GM19372 (cell line): ENCODE data around the gene PTPN21.

Experiments
- ATAC-seq: cut with Tn5 transposase; IDR thresholded peaks from one replicate; pipeline ENCODE4 v1.9.1; 2021; ENCODE audit warnings: mild to moderate bottlenecking, low read depth, moderate library complexity; ENCODE audit not compliant: unreplicated experiment

PTPN21 gene

DNA sequence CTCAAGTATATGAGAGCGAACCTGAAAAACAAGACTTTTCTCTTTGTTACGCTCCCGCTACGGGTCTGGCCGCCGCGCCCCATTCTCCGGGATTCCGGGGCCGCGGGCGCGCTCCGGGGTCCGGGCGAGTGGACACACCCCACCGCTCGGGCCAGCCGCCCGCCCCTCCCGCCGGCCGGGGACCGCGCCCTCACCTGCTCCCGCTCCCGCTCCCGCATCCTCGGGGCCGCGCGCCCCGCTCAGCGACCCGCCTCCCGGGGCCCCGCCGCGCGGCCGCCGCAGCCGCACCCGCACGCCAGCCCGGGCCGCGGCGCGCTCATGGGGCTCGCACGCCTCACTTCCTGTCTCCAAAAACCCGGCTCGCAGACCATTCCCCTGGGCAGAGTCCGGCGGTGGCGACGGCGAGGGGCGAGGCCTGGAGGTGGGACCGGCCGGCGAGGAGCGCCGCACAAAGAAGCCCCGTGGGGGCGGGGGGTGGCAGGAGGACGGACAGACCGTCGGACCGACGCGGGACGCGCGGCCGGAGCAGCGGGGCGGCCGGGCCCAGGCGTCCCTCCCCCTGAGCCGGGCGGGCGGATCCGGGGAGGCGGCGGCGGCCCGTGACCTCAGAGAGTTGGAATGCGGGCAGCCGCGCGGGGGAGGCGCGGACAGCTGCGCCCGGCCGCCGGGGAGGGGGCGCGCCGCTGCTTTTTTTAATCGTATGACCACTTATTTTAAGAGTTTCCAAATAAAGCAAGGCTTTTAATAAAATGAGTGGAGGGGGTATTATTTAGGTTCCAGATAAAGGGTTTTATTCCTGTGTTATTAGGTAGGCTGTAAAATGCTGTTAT, at the start of gene PTPN21:
Gene PTPN21 (minus strand): TSS at position 551 of the 830 bp plus-strand sequence. CDS start 4,590 bp downstream, outside the sequence.
- ATAC-seq, result no peak

DNA sequence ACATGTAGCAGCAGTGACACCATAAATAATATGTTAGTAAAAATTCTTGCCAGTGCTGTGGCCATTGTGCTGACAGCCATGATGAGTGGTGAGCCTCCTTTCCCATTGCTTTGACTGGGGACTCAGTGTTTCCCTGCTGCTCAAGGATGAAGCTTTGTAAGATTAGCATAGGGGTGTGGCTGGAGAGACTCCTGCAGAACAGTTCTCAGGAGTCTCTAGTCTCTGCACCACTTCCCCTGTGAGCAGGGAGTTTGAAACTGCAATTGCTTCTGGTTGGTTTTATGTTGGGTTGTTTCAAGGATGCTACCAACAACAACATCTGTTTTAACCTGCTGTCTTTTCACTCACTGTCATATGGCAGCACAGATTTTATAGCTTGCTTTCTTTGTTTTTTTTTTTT, 49.4 kb upstream of the PTPN21 start:
- ATAC-seq, result no peak

DNA sequence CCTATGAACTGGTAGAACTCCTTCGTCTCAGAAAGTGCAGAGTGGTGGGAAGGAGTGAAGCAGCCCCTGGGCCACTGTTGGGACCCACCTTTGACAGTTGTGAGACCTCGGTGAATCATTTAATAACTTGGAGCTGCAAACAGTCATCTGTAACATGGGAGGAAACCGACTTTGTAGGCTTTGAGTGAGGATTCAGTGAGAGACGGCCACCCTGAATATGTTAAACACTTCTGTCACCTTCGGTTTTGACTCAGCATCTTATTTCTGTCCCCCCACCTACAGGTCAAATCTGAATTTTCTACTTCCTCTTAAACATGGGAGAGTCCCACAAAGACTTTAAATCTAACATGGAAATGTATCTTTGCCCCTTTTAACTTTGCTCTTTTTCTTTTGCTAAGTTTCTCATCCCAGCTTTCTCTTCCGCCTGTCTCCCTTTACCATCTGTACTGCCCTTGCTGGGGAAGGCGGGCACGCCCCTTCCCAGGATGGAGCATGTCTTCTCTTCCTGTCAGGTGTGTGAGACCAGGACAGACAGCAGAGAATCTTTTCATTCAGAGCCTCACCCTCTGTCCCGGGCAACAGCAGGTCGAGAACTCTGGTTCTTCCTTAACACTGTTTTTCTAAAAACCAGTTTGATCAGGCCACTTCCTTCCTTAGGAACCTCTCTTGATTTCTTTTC, 45.1 kb upstream of the PTPN21 start:
- peak; percentile 82 for ATAC-seq

DNA sequence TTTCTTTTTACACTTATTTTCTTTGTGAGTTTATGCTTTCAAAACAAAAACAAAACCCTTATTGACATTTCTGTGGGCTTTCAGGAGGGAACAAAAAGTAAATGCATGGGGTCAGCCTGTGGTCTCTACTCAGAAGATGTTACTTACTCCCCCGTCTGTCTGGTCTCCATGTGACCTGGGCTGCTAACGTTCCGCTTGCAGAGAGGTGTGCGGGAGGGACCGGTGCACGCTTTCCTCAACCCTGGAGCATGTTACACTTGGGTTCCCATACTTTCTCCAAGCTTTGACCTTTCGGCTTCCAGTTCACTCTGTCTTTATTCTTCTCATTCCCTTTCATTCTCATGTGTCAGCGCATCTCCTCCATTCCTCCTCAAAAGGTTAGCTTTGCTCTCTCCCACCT, 44.5 kb upstream of the PTPN21 start:
- ATAC-seq, result peak; percentile 37

DNA sequence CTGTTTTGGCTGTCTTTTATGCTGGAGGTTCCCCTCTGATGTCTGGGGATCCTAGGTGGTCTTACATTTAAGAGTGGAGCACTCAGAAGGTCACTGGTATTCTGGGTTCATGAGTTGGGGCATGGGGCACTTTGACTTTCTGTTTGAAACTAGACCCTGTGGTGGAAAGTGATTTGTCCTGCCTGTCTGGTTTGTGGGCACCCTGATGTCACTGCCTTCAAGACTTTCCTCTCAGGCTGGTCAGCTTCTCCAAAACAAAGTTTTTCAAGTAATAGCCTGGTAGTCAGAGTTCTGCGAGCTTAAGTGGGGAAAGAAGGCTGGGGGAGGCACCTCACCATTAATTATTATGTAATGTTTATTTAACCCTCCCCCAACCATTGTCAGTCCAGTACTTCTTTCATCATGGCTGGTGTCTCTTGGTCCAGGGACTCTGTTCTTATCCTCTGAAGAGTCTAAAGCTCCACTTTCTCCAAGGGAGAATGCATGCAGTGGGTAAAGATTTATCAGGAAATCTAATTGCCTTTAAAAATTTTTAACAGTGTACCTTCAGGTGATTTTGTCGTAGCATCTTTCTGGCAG, 43.4 kb upstream of the PTPN21 start:
- no peak for ATAC-seq

DNA sequence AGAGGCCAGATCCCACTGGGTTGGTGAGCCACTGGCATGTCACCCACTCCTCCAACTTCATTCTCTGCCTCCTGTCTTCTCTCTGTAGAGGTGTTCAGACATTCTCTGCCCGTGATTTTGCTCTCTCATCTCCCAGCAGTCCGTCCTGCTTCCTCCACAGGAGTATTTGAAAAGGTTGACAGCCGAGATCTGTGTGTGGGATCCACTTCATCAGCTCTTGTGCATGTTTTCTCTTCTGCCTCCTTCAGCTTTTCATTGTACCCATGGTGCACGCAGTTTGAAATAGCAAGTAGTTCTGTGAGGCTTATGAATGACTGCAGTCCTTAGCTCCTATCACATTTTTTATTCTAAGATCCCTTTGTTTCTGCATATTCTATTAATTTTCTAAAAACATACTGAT, 42.8 kb upstream of the PTPN21 start:
- no peak for ATAC-seq

DNA sequence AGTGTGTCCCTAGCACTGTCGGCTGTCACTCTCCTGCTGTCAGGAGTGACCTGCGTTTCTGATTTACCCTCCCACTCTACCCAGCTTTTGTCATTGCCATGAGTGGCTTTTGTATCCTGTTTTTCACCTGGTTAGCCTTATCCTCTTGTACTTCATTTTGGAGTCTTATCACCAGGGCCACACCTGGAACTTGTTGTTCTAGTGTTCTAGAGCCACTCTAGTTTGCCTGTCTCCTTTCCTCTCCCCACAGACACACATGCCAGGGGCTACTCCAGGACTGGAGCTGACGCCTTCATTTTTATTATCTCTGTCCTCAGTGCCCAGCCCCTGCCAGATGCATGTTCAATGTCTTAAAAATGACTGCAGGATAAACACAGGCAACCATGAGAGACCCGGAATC, 42.2 kb upstream of the PTPN21 start:
- no peak for ATAC-seq

DNA sequence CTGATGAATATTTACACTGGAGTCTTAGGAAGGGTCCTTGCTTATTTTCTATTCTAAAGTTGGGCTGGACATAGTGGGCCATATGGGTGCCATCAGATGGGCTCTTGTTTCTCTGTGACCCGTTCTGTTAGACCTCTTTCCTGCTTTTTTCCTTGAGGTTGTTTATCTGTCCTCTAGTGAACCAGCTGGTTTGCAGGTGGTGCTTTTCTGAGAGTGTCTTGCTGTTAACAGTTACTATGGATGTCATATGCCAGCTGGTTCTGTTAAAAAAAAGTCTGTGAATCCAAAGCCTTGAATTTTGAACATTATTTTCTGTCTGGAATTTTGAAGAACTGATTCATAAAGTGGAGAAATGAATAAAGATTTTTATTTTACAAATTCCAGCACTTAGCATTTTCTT, 37.2 kb upstream of the PTPN21 start:
- ATAC-seq, result no peak

DNA sequence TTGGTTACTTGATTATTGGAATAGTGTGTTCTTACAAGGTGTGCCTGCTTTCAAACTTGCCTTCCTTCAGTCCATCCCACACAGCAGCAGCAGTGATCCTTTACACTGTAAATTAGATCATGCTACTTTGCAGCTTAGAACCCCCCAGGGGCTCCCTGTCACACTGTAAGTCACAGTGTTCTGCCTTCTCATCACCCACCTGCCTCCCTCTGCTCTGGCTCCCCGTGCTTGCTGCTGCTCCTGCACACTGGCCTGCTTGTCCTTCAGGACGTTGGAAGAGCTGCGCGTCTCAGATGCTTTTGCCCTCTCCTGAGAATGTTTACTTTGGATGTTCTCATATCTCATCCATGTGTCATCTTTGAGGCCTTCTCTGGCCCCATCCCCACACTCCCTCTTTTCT, 35.4 kb upstream of the PTPN21 start:
- ATAC-seq, result no peak

DNA sequence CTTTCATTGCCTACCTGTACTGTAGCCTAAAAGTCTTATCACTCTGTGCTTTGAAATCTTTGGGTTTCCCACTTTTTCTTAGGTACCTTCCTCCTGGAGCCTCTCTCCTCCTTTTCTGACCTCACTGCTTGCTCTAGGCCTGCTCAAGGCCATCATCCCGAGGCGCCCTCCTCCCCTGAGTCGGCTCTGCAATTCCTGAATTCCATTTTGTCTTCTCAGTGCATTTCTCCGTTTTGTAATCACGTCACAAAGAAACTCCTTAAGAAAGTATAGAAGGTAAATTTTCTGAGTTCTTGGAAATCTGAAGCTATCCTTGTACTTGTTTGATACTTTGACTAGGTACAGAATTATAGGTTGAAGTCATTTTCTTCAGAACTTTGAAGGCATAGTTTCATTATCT, 33.3 kb upstream of the PTPN21 start:
- no peak for ATAC-seq

DNA sequence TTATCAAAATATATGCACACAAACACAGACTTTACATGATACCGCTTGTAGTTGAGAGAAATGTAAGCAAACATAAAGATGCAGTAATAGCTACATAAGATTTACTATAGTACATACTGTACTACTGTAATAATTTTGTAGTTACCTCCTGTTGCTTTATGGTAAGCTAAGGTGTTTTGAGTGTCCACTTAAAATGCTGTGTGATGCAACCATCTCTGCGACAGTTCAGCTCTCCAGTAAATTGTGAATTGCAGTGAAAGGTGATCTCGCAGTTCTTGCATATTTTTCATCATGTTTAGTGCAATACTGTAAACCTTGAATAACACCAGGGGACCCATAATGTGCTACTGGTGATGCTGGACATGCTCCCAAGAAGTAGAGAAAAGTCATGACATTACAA, 29.6 kb upstream of the PTPN21 start:
- ATAC-seq, result no peak

DNA sequence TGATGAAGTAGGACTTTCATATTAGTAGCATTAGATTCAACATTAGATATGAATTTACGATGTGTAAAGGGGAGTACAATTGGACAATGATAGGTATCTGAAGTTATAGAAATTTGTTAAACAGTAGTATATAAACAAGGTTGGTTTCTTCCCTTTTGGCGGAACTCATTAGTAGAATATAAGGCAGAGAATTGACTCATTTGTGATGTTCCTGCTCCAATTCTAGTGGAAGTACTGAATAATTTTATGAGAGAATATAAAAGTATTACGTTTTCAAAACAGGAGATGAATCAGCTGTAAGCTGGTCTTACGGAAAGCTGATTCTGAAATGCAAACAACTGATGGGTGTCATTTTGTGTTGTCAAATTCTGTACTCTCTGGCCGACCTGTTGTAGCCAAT, 21.4 kb upstream of the PTPN21 start:
- no peak for ATAC-seq

DNA sequence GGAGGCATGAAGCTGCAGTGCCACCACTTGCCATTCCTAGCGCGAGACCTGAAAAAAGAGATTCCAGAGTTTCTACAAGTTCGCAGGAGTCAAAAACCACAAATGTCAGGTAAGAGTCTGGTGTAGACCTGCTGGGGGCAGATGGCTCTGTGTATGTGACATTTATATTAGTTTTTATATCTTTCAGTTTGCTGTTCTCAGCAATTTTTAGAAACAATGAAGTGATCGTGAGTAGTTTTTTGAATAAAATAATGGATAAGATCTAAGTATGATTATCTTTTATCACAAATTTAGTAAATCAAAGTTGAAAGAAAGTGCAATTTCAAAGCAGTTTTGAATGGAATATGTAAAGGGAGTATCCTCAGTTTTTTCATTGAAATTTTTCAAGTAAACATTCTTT, 17.3 kb upstream of the PTPN21 start:
- ATAC-seq, result no peak

DNA sequence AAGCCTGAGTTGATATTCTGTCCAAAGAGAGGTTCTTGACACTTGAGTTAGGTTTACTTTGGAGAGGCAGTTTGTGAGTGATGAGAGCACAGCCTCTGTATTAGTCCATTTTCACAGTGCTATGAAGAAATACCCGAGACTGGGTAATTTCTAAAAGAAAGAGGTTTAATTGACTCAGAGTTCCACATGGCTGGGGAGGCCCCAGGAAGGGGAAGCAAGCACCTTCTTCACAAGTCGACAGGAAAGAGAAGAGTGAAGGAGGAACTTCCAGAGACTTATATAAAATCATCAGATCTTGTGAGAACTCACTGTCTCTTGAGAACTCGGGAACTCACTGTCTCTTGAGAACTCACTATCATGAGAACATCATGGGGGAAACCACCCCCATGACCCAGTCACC, 13.4 kb upstream of the PTPN21 start:
- ATAC-seq, result no peak

DNA sequence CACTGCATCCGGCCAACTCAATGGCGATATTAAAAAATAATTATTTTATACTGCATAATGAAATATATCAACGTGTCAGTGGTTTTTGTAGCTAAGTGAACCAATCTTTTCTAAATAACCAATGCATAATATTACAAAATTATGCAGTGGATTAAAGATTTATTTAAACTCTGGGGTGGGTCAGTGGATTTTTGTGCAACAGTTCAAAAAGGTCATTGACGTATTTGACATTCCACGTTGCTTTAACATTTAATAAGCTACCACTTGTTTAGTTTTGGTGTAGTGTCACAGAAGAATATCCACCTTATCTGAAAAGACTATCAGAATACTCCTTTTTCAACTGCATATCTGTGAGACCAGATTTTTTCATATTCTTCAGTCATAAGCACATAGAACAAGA, 10.6 kb upstream of the PTPN21 start:
- ATAC-seq, result no peak

DNA sequence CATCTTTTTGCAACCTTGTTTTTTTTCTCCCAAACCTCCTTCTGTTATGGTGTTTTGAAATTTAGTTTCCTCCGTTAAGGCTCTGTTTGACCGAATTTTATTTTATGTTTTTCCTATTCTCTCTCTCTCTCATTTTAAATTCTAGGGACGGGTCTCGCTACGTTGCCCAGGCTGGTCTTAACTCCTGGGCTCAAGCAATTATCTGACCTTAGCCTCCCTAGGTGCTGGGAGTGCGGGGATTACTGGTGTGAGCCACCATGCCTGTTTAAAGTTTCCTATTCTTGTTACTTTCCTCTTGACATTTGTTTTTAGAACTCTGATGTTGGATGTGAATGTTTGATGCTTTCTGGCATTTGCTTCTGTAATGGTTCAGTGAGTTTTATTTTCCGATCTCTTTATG, 9.0 kb upstream of the PTPN21 start:
- ATAC-seq, result no peak

DNA sequence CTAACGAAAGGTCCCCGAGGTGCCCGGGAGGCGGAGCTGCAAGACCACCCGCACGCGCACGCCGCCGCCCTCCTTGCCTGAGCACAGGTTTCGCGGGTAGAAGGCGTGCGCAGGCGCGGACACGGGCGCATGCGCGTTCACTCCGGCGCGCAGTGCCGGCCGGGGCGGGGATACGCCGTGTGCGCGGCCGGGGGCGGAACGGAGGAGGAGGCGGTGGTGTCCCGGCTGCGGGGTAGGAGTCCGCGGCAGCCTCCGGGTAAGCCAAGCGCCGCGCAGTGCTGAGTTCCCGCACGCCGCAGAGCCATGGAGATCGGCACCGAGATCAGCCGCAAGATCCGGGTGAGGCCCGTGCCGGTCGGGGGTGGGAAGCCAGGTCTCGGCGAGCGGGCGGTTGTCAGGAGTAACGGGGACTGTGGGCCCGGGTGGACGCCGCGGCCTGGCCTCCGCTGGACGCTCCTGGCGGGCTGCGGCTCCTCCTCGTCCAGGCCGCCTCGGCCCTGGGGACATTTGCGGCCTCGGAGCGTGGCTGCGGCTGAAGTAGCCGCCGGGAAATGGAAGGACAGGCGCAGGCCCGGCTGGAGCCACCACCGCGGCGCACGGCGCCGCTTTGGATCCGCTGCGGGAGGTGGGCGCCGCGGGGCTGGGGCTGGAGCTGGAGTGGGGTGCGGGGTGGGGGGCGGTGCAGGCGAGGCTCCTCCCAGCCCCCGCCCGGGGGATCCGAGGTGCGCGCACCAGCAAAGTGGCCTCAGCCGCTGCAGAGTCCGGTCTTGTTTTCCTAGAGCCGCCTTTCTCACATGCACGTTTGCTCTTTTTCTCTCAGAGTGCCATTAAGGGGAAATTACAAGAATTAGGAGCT, 8.3 kb upstream of the PTPN21 start, which contains the start of gene ZC3H14:
Gene ZC3H14 (plus strand): TSS at position 207 of the 856 bp plus-strand sequence. CDS start 97 bp downstream, at position 304.
- peak; percentile 92 for ATAC-seq

DNA sequence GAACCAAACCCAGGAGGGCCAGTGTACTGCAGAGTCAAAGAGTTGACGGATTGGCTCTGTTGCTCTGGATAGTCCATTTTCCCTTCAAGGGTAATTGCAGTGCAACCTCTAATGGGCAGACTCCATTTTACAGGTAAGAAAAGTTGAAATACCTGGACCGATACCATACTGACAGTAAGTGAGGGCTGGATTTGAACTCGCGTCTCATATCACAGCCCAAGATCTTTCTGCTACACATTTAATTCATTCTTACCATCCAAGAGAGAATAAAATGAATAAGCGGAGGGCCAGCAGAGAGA, 7.7 kb upstream of the PTPN21 start:
- no peak for ATAC-seq

DNA sequence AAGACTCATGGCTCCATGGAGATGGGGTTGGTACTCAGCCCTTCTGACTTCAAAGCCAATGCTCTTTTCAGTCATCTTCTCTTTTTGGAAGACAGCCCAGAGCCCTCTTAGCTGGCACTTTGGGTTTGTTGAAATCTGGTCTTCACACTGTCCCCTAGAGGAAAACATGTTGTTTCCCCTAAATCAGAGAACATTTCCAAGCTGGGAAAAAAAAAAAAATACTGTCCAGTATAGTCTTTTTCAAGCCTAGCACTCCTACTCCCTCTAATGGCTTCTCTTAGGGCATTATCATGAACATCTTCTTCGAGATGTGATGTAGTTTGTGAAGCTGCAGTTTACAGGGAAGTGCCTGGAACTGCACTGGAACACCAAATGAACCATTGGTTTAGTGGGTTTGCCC, 5.0 kb upstream of the PTPN21 start:
- no peak for ATAC-seq

DNA sequence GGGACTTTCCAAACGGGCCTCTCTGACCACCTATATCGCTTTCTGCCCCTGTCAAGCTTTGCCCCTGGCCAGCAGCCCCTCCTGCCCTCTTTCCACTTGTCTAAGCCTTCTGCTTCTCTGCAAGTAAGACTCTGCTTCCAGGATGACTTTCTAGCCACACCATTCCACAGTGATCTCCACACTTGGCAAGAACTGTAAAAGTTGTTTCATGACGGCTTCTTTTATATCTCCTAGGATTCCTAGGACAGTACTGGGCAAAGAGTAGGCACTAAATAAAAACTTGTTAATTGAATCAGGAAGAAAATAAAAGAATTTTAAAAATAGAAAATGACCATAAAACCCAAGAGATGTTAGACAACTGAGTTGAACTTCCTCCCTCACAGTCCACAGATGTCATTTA, 1.8 kb upstream of the PTPN21 start:
- ATAC-seq, result no peak

DNA sequence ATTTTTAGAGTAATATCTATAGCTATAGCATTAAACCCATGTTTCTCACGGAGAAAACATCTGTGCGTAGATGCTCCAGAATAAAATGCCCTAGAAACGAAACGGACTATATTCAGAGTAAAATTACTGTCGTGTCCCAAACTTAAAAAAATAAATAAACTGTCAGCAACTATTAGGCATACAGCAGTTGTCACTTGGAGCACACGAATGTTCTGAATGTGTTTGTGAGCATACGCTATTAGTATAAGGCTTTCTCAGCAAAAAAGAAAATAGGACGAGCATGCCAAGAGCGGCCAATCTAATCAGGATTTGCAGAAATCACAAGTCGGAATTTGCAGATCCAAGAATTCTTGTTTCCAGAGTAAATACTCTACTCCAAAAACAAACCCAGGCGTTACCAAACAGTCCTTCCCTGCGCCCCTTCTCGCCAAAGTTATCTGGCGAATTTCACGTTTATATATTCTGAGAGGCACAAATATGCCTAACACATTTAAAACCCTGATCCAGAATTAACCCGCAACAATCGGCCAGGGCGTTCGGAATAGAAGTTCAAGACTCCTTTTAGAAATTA, 836 bp downstream of the PTPN21 start:
- no peak for ATAC-seq
